AG09309 (cell line): Measurements from ENCODE around the gene LPAR3.
A peak's percentile ranks its signal among the peaks of the same experiment; 100 is the strongest.

Source experiments
- DNase-seq: peaks from one replicate; pipeline ENCODE4 v3.0.0-alpha.2; 2010; ENCODE audit warnings: low read depth
- H3K4me3 ChIP-seq: 2 replicates; pipeline ENCODE4 v1.5.1; 2011; ENCODE audit warnings: mild to moderate bottlenecking, low read depth, low read length, moderate library complexity; ENCODE audit not compliant: control insufficient read depth
- CTCF ChIP-seq: IDR thresholded peaks from 2 replicates; pipeline ENCODE4 v1.5.1; 2011; ENCODE audit warnings: mild to moderate bottlenecking, low read depth, low read length, inconsistent platforms; ENCODE audit not compliant: insufficient read depth, control insufficient read depth; ENCODE audit errors: missing control alignments

LPAR3 gene

DNA sequence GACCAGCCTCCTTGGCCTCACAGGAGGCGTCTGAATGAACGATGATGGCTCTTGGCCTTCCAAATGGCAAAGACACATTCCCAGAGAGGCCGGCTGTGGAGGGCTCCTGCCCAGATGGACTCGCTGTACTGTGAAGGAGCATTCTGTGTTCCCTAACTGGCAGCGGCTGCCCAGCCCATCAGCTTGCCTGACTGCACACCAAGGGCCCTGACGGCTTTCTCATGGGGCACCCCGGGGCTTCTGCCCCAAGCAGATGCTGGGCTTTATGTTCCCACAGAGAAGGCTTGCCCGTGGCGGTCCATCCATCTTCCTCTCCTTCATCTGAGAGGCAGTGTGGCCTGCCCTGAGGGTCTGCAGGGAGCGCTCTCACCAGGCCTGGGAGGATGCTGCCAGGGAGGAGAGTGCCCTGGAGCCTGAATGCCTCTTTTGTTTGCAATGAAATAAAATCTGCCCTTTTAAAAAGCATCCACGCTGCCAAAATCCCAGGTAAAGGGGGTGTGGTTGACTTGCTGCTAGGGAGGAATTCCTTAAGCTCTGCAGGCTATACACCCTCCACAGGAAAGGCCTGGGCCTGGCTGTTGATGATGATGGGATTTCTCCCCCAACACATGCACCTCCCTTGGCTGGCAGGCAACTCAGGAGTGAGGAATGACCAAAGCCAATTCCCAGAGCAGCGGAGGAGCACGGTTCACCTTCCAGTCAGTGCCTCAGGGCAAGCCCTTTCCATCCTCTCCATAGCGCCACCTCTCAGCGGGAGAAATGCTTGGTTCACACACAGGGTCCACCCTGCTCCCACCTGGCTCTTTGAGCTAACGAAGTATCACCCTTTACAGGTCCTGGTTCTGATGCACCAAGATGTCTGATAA is 118.1 kb downstream of the LPAR3 start:
- TF ChIP-seq CTCF: no peak

GRCh38 chr1:84773933-84774497 is 119.0 kb downstream of the LPAR3 start:
- no peak for TF ChIP-seq CTCF
- DNase-seq: no peak
- H3K4me3 ChIP-seq: no peak overlapping the region

More for the DNA sequence above, 118.1 kb downstream of the LPAR3 start:
- no peak overlapping the region for H3K4me3 ChIP-seq
- no peak for DNase-seq

GRCh38 chr1:84773195-84773594 is 119.8 kb downstream of the LPAR3 start:
- no peak for DNase-seq
- no peak for TF ChIP-seq CTCF
- no peak overlapping the region for H3K4me3 ChIP-seq

DNA sequence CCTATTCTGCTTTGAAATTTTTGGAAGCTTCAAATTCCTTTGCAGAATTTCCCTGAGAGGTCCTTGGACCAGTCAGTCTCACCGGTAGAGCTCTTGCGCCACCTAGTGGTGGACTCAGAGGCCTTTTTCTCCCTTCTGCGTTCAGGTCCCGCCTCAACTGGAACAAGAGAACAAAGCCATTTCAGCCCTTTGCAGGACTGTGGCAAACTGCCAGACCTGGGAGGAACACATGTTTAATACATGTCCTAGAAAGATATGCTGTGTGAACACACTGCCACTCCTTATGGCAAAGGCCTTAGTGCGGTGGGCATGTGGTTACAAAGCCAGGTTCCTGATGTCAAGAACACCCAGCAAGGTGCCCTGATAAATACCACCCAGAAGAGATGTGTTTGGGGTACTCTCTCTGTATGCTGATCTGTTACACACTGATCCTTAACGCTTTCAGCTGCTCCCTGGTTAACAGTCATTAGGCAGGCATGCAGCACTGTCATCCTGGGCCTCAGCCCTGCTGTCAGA is 120.5 kb downstream of the LPAR3 start:
- DNase-seq: peak; percentile 38
- H3K4me3 ChIP-seq: no peak overlapping the region
- peak; percentile 95 for TF ChIP-seq CTCF

- TF ChIP-seq CTCF: no peak
- DNase-seq: no peak
- H3K4me3 ChIP-seq: no peak overlapping the region
These were observed 121.1 kb downstream of the LPAR3 start for GRCh38 chr1:84771895-84772294.

- no peak overlapping the region for H3K4me3 ChIP-seq
- TF ChIP-seq CTCF: no peak
- DNase-seq: no peak
These were observed 122.5 kb downstream of the LPAR3 start for GRCh38 chr1:84770481-84770880.
